Thymus (tissue), 11 donors: ENCODE measurements around the gene F2. TPM values are rescaled to one million over a fixed set of nuclear protein-coding genes. Genes with fewer than 3 reads are reported as not detected.

Experiments used
- DNase-seq, 9 donors: peaks; one replicate each; pipeline ENCODE4 v3.0.0-alpha.2; 2013; ENCODE audit warnings: low spot score in 9 of 9, low read depth in 6 of 9, missing footprints in 1 of 9
- H3K27ac ChIP-seq, 2 donors: one replicate each; pipeline ENCODE4 v1.5.1; 2013; ENCODE audit warnings: control low read depth in 1 of 2, low read depth in 1 of 2, low read length in 1 of 2, mild to moderate bottlenecking in 1 of 2, moderate library complexity in 1 of 2
- H3K27me3 ChIP-seq, 2 donors: one replicate each; pipeline ENCODE4 v1.5.1; 2013; ENCODE audit warnings: low read length in 1 of 2; ENCODE audit not compliant: control insufficient read depth in 2 of 2, insufficient read depth in 1 of 2
- H3K36me3 ChIP-seq, 2 donors: one replicate each; pipeline ENCODE4 v1.5.1; 2013; ENCODE audit warnings: low read length in 1 of 2, mild to moderate bottlenecking in 1 of 2, moderate library complexity in 1 of 2; ENCODE audit not compliant: control insufficient read depth in 2 of 2, insufficient read depth in 2 of 2
- H3K4me1 ChIP-seq, 2 donors: one replicate each; pipeline ENCODE4 v1.5.1; 2013; ENCODE audit warnings: low read length in 2 of 2; ENCODE audit not compliant: control insufficient read depth in 2 of 2, insufficient read depth in 2 of 2
- H3K4me3 ChIP-seq, 2 donors: one replicate each; pipeline ENCODE4 v1.5.1; 2013; ENCODE audit warnings: low read length in 2 of 2, control low read depth in 1 of 2, mild to moderate bottlenecking in 1 of 2
- H3K9me3 ChIP-seq, 2 donors: one replicate each; pipeline ENCODE4 v1.5.1; 2013; ENCODE audit warnings: low read length in 1 of 2, mild to moderate bottlenecking in 1 of 2; ENCODE audit not compliant: control insufficient read depth in 2 of 2, insufficient read depth in 1 of 2
- WGBS: extraction: QIAGEN DNeasy Blood & Tissue Kit; methylation state at CpG from one replicate; pipeline ENCODE4 v1.1.7; 2013; 5-methylcytosine and 5-hydroxymethylcytosine counted together
- polyA plus RNA-seq: library from polyadenylated mRNA; stranded (reverse); fragments of 200-250 nt; gene quantifications from one replicate; pipeline ENCODE4 v1.2.3, GENCODE V29; 2013
- total RNA-seq: library from RNA; stranded (reverse); fragments of 120-200 nt; gene quantifications from one replicate; pipeline ENCODE4 v1.2.4, GENCODE V29; 2013
- donor health status: healthy.

The F2 gene
- total and polyA plus RNA-seq, 2 donors: 0.07 to 0.14 TPM

- H3K9me3 ChIP-seq: no peaks in the 10 kb centered on the region
- WGBS: 97% methylated on average over 25 of the region's 25 CpGs
- H3K4me1 ChIP-seq: peaks cover 0 to 3% of the 10 kb centered on the region in 2 donors
- DNase-seq: no peak
- H3K27ac ChIP-seq: no peak overlapping the region
- no peaks in the 10 kb centered on the region for H3K36me3 ChIP-seq
- H3K4me3 ChIP-seq: no peak overlapping the region
- no peaks in the 10 kb centered on the region for H3K27me3 ChIP-seq
These were observed 668 bp downstream of the F2 start for GRCh38 chr11:46719543-46720218.

GRCh38 chr11:46721286-46721685 is 2.3 kb downstream of the F2 start:
- Histone ChIP-seq H3K36me3 (no peaks in the 10 kb centered on the region), H3K4me3 (no peak overlapping the region), H3K27me3 (no peaks in the 10 kb centered on the region), H3K27ac (no peak overlapping the region), H3K9me3 (no peaks in the 10 kb centered on the region), H3K4me1 (peaks cover 0 to 3% of the 10 kb centered on the region in 2 donors)
- WGBS: 93% methylated on average over 6 of the region's 6 CpGs
- DNase-seq: no peak

- no peak for DNase-seq
- H3K27ac ChIP-seq: no peak overlapping the region
- H3K9me3 ChIP-seq: no peaks in the 10 kb centered on the region
- H3K27me3 ChIP-seq: no peaks in the 10 kb centered on the region
- no peaks in the 10 kb centered on the region for H3K36me3 ChIP-seq
- peaks cover 0 to 3% of the 10 kb centered on the region in 2 donors for H3K4me1 ChIP-seq
- no peak overlapping the region for H3K4me3 ChIP-seq
- WGBS: 97% methylated on average over 11 of the region's 11 CpGs
These were observed 3.7 kb downstream of the F2 start for GRCh38 chr11:46722566-46723358.

- no peaks in the 10 kb centered on the region for H3K27me3 ChIP-seq
- no peaks in the 10 kb centered on the region for H3K36me3 ChIP-seq
- no peak for DNase-seq
- H3K4me3 ChIP-seq: no peak overlapping the region
- no peak overlapping the region for H3K27ac ChIP-seq
- peaks cover 0 to 2% of the 10 kb centered on the region in 2 donors for H3K4me1 ChIP-seq
- H3K9me3 ChIP-seq: no peaks in the 10 kb centered on the region
- WGBS: 93% methylated on average over 8 of the region's 8 CpGs
These were observed 4.3 kb downstream of the F2 start for GRCh38 chr11:46723359-46723680.

GRCh38 chr11:46724088-46724487 is 5.1 kb downstream of the F2 start:
- H3K27me3 ChIP-seq: no peaks in the 10 kb centered on the region
- WGBS: 92% methylated on average over 8 of the region's 8 CpGs
- H3K36me3 ChIP-seq: no peaks in the 10 kb centered on the region
- H3K27ac ChIP-seq: no peak overlapping the region
- H3K9me3 ChIP-seq: no peaks in the 10 kb centered on the region
- DNase-seq: no peak
- H3K4me1 ChIP-seq: no peaks in the 10 kb centered on the region
- H3K4me3 ChIP-seq: no peak overlapping the region

GRCh38 chr11:46725338-46726205 is 6.6 kb downstream of the F2 start:
- DNase-seq: no peak
- no peak overlapping the region for H3K4me3 ChIP-seq
- no peaks in the 10 kb centered on the region for H3K4me1 ChIP-seq
- whole genome bisulfite sequencing: 97% methylated on average over 19 of the region's 19 CpGs
- H3K27ac ChIP-seq: no peak overlapping the region
- H3K9me3 ChIP-seq: no peaks in the 10 kb centered on the region
- H3K36me3 ChIP-seq: no peaks in the 10 kb centered on the region
- no peaks in the 10 kb centered on the region for H3K27me3 ChIP-seq

GRCh38 chr11:46726206-46726862 is 7.3 kb downstream of the F2 start:
- WGBS: 97% methylated on average over 26 of the region's 26 CpGs
- Histone ChIP-seq H3K27ac (no peak overlapping the region), H3K4me3 (no peak overlapping the region), H3K27me3 (no peaks in the 10 kb centered on the region), H3K9me3 (no peaks in the 10 kb centered on the region), H3K36me3 (no peaks in the 10 kb centered on the region), H3K4me1 (no peaks in the 10 kb centered on the region)
- DNase-seq: no peak

- no peaks in the 10 kb centered on the region for H3K9me3 ChIP-seq
- H3K27me3 ChIP-seq: no peaks in the 10 kb centered on the region
- H3K4me1 ChIP-seq: no peaks in the 10 kb centered on the region
- no peak overlapping the region for H3K4me3 ChIP-seq
- no peak overlapping the region for H3K27ac ChIP-seq
- no peaks in the 10 kb centered on the region for H3K36me3 ChIP-seq
- WGBS: 96% methylated on average over 17 of the region's 17 CpGs
- DNase-seq: no peak
These were observed 9.1 kb downstream of the F2 start for GRCh38 chr11:46727952-46728658.
